GM23248 (cell line): ENCODE measurements around the gene THOC6.
"Not testable (repeated sequence)": the region's sequence is repeated elsewhere in the genome, so short reads cannot be mapped to it uniquely, and the experiment has no call there.

Experiments
- EZH2 ChIP-seq: fragments of 200-600 bp; sonication (generic); IDR thresholded peaks from 2 replicates; pipeline ENCODE4 v1.6.1; 2018; ENCODE audit warnings: antibody characterized with exemption, mild to moderate bottlenecking; ENCODE audit not compliant: insufficient read depth, poor library complexity, severe bottlenecking
- EZH2phosphoT487 ChIP-seq: fragments of 200-600 bp; sonication (generic); IDR thresholded peaks from 2 replicates; pipeline ENCODE4 v1.6.1; 2018; ENCODE audit warnings: antibody characterized with exemption, moderate library complexity, mild to moderate bottlenecking, low read depth; ENCODE audit not compliant: insufficient read depth

- not testable (repeated sequence) for TF ChIP-seq EZH2, EZH2phosphoT487
Measured at GRCh38 chr16:3055734-3056115, 31.9 kb downstream of the THOC6 start.
